ENCODE results near the gene PGAM1. TPM values are rescaled to one million over a fixed set of nuclear protein-coding genes. Genes with fewer than 3 reads are reported as not detected.
"Not testable (repeated sequence)": the region's sequence is repeated elsewhere in the genome, so short reads cannot be mapped to it uniquely, and the experiment has no call there.

PGAM1 gene
- polyA plus RNA-seq, 3 donors: 77.7 to 201 (median 193) TPM

DNA sequence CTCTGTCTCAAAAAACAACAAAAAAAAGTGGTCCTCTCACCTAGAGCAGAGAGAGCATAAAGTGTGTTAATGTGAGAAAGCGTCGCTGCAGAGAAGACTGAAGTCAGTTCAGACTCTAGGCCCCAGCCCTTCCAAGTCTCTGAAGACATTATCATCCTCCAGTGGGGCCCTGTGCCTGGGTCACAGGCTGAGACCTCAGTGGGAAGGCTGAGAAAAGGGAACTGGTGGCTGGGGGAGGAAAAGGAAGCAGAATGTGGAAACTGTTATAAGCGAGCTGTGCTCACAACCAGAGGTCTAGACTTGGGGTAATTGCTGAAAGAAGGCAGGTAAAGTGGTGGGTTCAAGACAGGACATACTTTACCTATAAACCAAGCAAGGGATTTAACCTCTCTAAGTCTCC, 19.9 kb upstream of the PGAM1 start:
- no peak overlapping the region for H3K27ac ChIP-seq (ENCODE audit: low read depth, low read length)
- 50 to 71% (median 58%) methylated on average over 3 of the region's 3 CpGs for WGBS, 3 donors

DNA sequence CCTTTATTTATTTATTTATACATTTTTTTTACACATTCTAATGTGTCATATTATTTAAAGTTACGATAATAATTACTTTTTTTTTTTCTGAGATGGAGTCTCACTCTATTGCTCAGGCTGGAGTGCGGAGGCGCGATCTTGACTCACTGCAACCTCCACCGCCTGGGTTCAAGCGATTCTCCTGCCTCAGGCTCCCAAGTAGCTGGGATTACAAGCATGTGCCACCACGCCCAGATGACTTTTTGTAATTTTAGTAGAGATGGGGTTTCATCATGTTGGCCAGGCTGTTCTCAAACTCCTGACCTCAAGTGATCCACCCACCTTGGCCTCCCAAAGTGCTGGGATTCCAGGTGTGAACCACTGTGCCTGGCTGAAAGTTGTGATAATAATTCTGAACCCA, 19.5 kb upstream of the PGAM1 start:
- WGBS, 3 donors: 68 to 92% (median 74%) methylated on average over 7 of the region's 7 CpGs
- not testable (repeated sequence) for H3K27ac ChIP-seq (ENCODE audit: low read depth, low read length)

DNA sequence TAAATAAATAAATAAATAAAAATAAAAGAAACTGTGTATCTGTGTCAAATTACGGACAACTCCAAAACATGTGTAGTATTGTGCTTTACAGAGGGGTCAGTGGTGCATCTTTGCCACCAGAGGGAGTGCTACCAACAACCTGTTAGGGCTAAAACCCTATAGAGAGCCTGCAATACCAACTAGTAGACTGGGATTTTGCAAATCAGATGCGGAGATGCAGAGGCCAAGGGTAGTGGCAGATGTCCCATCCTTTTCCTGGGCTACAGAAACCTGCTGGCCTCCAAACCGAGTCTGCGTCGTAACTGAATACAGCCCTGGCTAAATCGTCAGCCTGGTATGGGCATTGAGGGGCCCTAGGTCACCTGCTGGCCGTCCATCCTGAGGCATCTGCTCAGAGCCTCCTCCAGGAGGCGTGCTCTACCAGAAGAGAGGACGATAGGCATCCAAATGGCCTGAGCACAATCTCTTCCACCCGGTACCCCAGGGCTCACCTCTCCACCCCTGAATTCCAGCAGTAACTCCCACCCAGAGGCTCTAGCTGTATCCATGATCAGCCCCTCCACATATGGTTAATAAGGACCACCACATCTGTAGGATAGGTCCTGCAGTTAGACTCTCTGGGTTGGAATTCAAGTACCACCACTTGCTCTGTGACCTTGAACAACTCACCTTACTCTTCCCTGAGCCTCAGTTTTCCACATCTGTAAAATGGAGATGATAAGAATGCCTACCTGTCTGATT, 18.6 kb upstream of the PGAM1 start:
- 2 to 3% (median 3%) methylated on average over 10 of the region's 10 CpGs for WGBS, 3 donors
- no peak overlapping the region for H3K27ac ChIP-seq (ENCODE audit: low read depth, low read length)

DNA sequence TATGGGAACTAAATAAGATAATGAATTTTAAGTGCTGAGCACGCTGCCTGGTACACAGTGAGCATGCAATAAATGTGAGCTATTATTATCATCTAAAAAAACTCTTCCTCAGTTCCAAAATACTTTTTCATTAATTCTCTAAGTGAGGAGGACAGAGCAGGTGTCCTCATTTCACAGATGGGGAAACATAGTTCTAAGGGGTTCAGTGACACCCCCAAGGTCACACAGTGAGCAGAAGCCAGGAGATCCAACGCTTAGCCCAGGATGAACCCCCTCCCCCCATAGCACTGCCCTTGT, 18.1 kb upstream of the PGAM1 start:
- no peak overlapping the region for H3K27ac ChIP-seq (ENCODE audit: low read depth, low read length)
- WGBS, 3 donors: 74 to 89% (median 77%) methylated on average over 2 of the region's 2 CpGs

DNA sequence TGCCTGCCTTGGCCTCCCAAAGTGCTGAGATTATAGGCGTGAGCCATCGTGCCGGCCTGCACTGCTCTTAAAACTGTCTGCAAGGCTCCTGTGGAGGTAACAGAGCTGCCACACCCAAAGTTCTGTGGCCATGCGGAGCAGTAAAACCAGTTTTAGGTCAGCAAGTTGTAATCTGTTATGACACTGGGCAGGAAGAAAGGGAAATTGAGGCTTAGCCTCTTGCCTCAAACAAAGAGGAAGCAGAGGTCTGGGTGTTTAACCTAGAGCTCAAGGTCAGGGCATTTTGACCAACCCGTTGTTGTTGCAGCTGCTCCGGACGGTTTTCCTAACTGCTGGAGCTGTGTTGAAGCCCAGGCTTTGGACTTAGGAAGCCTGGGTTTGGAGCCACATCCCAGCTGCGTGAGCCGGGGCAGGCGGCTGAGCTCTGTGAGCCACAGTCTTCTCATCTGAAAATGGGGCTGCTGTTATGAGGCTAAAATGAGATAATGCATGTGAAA, 17.4 kb upstream of the PGAM1 start:
- WGBS, 3 donors: 57 to 64% (median 64%) methylated on average over 10 of the region's 10 CpGs
- peak overlapping the region; percentile 26 for H3K27ac ChIP-seq (ENCODE audit: low read depth, low read length)

DNA sequence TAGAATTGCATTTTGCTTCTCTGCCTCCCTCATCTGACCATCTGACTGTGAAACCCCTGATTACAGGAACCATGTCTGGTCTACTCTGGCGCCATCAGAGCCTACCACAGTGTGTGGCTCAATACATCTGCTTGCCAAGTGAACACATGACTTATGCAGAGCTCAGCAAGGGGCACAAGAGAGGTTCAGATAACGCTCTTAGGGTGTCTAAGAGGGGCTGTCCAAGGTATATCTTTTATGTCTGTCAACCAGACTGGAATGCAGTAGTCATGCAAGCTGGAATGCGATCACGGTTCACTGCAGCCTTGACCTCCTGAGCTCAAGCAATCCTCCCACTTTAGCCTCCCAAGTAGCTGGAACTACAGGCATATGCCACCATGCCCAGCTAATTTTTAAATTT, 14.6 kb upstream of the PGAM1 start:
- 47 to 67% (median 61%) methylated on average over 4 of the region's 4 CpGs for WGBS, 3 donors
- H3K27ac ChIP-seq (ENCODE audit: low read depth, low read length): no peak overlapping the region

DNA sequence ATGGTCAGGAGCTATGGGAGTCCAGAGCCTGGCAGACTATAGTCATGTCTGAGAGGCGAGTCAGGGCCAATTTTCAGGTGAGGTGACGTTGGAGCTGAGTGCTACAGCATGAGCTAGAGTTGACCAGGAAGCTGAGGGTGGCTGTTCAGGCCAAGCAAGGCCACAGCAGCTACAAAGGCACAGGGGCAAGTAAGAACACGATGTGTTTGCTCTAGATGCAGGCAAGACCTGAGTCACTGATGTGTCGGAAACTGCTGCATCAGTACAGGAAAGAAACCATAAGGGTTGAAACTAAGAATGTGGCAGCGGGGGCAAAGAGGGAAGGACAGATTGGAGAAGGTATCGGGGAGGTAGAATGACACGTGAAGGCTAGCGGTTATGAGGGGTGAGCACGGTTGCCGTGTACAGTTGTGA, 13.1 kb upstream of the PGAM1 start:
- no peak overlapping the region for H3K27ac ChIP-seq (ENCODE audit: low read depth, low read length)
- 80 to 91% (median 82%) methylated on average over 10 of the region's 10 CpGs for WGBS, 3 donors

DNA sequence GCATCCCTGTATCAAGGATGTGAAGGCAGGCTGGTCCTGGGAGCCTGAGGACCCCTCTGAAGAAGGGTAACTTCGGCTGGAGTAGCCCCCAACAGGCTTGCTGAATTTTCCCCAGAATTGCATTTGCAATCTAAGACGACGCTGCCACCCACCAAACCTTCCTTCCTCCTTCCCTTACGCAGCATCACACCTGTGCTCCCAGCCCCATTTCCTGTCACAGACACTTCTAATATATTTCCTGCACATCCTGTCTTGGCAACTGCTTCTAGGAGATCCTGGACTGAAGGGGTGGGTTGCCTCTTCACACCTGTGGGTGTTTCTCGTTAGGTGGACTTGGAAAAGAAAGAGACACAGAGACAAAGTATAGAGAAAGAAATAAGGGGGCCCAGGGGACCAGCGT, 9.4 kb upstream of the PGAM1 start:
- H3K27ac ChIP-seq (ENCODE audit: low read depth, low read length): no peak overlapping the region
- WGBS, 3 donors: 52 to 69% (median 62%) methylated on average over 6 of the region's 6 CpGs

DNA sequence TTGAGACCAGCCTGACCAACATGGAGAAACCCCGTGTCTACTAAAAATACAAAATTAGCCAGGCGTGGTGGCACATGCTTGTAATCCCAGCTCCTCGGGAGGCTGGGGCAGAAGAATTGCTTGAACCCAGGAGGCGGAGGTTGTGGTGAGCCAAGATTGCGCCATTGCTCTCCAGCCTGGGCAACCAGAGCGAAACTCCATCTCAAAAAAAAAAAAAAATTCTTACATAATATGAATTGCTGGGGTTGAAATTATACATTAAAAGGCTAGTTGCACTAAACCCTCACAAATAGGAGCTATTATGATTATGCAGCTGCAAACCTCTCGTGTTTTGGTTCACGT, 2.3 kb upstream of the PGAM1 start:
- 46 to 86% (median 66%) methylated on average over 8 of the region's 8 CpGs for WGBS, 3 donors
- H3K27ac ChIP-seq (ENCODE audit: low read depth, low read length): not testable (repeated sequence)

DNA sequence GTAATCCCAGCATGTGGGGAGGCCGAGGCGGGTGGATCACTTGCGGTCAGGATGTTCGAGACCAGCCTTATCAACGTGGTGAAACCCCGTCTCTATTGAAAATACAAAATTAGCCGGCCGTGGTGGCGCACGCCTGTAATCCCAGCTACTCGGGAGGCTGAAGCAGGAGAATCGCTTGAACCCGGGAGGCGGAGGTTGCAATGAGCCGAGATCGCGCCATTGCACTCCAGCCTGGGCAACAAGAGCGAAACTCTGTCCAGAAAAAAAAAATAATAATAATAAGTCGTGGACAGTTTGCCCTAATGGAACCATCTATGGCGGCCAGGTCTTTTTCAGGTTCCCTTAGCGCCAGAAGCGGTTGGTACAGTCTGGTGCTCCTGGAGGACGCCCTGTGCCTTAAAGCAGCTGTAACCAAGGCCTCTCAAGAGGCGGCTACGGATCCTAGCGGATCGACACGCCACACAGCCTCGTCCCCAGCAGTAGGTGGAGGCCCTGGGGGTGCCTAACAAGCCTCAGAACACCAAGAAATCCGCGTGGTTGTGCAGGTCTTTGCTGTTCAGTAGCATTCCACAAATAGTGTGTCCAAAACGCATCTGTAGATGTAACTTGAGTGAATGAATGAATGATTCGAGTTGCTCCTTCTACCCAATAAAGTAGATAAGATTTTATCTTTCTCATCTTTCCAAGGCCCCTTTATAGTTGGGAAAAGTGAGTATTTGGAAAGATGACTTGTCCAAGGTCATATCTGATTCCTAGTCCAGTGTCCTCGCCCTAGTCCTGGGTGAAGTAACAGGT, 982 bp downstream of the PGAM1 start:
- peak overlapping the region; percentile 42 for H3K27ac ChIP-seq (ENCODE audit: low read depth, low read length)
- 13 to 21% (median 14%) methylated on average over 32 to 34 of the region's 34 CpGs for WGBS, 3 donors

DNA sequence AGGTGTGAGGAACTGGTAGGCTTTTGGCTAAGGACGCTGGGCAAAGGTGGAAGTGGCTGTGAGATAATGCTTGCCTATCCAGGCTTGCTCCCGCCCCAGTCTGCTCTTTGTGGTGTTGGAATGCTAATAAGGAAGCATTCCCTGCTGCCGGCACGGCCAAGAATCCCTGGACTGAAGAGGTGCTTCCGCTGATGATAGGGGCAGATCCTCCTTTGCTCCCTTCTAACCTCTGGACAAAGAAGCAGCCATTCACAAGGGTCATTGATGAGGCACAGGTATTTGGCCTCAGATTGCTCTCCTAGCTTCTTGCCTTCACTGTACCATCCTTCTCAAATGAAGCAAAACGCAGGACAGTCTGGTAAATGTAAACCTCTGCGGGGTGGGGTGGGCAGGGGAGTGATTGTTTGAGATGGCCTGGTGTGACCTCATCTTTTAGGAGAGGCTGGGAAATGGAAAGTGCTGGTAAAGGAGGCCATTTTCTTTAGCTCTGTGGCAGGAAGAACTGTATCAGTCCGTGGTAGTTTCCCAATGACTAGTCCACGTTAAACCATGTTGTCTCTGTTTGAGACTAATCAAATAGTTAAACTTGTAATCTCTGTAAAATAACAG, 1.7 kb downstream of the PGAM1 start:
- H3K27ac ChIP-seq (ENCODE audit: low read depth, low read length): no peak overlapping the region
- WGBS, 3 donors: 26 to 34% (median 33%) methylated on average over 9 of the region's 9 CpGs

DNA sequence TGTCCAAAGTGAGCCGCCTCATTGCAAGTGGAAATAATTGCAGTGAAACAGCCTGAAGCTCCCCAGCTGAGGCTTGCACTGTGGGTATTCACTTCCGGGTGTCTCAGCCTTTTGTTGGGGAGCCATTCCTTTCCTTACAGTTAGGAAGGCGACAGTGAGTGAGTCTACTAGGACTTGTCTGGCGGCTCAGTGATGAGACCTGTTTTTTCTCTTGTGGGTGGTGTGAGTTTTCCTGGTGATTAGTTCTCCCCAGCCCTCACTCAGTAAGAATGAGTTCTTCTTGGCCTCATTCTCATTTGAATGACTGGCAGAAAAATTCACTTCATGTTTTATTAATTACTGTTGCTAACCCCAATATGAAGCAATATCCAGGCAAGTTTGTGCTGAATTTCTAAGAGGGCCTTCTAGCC, 2.6 kb downstream of the PGAM1 start:
- 50 to 72% (median 53%) methylated on average over 4 of the region's 4 CpGs for WGBS, 3 donors

DNA sequence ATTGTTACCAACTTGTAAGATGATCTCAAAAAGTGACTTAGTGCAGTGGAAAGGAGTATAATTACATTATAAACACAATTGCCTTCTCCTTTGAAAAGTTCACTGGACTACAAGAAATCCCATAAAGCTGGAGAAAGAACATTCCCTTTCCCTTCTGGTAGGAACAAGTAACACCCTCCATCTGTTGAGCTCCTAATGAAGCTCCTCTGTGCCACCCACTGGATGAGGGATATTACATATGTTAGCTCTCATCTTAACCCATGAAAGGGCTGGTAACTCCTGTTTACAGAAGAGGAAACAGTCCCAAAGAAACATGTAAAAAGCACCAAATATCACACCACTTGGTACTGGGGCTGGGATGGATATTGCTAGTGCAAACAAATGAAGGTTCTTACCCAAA, 8.1 kb downstream of the PGAM1 start:
- H3K27ac ChIP-seq (ENCODE audit: low read depth, low read length): no peak overlapping the region

More for the DNA sequence above, 2.6 kb downstream of the PGAM1 start:
- no peak overlapping the region for H3K27ac ChIP-seq (ENCODE audit: low read depth, low read length)

DNA sequence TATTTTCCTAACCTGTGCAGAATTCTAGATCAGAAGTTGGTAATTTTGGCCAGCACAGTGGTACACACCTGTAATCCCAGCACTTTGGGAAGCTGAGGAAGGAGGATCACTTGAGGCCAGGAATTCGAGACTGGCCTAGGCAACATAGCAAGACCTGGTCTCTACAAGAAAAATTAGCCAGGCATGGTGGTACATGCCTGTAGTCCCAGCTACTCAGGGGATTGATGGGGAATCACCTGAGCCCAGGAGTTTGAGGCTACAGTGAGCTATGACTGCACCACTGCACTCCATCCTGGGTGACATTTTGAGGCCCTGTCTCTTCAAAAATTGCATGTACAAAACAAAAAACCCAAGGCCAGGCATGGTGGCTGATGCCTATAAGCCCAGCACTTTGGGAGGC, 8.6 kb downstream of the PGAM1 start:
- whole genome bisulfite sequencing, 3 donors: 86 to 95% (median 92%) methylated on average over 1 of the region's 1 CpG
- H3K27ac ChIP-seq (ENCODE audit: low read depth, low read length): no peak overlapping the region

DNA sequence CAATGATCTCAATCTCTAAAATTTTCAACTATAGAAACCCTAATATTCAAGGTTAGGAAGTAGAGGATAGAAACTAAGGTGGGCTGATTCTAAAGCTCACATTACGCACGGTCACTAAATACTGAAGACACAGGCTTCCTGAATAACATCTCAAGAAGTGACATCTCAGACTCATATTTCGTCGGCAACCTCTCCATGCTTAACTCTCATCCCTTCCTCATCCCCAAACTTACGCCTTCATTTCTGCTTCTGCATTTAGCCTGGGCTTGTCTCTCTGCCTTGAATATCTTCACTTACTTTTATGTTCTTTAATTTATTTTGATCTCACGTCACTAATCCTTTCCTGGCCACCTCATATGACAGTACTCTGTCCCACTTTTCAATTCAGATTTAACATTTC, 9.2 kb downstream of the PGAM1 start:
- H3K27ac ChIP-seq (ENCODE audit: low read depth, low read length): no peak overlapping the region

DNA sequence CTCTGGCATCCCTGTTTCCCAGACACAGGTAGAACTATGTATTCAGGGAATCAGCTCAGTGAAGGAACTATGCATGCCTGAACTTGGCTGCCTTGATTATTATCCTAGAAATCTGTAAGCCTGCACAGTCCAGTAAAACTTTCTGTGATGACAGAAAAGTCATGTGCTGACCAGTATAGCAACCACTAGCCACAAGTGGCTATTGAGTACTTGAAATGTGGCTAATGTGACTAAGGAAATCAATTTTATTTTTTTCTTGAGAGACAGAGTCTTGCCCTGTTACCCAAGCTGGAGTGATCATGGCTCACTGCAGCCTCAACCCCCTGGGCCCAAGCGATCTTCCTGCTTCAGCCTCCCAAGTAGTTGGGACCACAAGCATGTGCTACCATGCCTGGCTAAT, 16.3 kb downstream of the PGAM1 start:
- WGBS, 3 donors: 98 to 100% (median 100%) methylated on average over 1 of the region's 1 CpG

More for the DNA sequence above, 9.2 kb downstream of the PGAM1 start:
- WGBS, 3 donors: 81 to 93% (median 92%) methylated on average over 6 of the region's 6 CpGs

DNA sequence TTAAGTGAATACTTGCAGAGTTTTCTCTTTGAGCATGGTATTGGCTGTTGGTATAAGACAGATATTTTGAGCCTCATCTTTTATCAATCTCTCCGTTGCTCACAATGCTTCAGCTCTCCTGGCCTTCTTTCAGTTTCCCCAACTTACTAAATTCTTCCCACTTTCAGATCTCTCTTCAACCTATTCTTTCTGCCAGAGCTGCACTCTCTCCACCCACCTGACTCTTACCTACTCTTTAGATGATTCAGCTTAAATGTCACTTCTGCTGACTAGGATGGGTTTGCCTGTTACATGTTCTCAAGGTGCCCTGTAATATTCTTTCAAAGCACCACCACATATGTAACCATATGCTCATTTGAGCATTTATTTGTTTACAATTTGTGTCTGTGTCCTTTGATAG, 18.2 kb downstream of the PGAM1 start:
- WGBS, 3 donors: 82 to 85% (median 84%) methylated on average over 1 of the region's 1 CpG
- H3K27ac ChIP-seq (ENCODE audit: low read depth, low read length): no peak overlapping the region

More for the DNA sequence above, 16.3 kb downstream of the PGAM1 start:
- no peak overlapping the region for H3K27ac ChIP-seq (ENCODE audit: low read depth, low read length)

DNA sequence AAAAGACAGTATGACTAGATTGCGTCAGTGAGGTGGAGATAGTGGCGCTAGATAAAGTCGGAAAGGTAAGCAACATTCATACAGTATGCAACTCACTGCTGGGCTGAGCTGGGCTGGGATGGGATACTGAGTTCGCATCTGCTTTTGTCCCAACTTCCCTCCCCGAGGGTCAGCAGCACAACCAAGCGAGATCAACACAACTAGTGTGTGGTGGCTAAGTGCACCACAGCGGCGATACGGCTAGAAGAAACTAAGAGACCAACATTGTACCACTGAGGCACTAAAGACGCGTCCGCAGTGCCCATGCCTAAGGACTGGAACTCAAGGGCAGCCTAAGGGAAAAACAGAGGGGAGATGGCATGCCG, 19.3 kb downstream of the PGAM1 start:
- H3K27ac ChIP-seq (ENCODE audit: low read depth, low read length): no peak overlapping the region
- WGBS, 3 donors: 1 to 2% (median 1%) methylated on average over 13 of the region's 13 CpGs

DNA sequence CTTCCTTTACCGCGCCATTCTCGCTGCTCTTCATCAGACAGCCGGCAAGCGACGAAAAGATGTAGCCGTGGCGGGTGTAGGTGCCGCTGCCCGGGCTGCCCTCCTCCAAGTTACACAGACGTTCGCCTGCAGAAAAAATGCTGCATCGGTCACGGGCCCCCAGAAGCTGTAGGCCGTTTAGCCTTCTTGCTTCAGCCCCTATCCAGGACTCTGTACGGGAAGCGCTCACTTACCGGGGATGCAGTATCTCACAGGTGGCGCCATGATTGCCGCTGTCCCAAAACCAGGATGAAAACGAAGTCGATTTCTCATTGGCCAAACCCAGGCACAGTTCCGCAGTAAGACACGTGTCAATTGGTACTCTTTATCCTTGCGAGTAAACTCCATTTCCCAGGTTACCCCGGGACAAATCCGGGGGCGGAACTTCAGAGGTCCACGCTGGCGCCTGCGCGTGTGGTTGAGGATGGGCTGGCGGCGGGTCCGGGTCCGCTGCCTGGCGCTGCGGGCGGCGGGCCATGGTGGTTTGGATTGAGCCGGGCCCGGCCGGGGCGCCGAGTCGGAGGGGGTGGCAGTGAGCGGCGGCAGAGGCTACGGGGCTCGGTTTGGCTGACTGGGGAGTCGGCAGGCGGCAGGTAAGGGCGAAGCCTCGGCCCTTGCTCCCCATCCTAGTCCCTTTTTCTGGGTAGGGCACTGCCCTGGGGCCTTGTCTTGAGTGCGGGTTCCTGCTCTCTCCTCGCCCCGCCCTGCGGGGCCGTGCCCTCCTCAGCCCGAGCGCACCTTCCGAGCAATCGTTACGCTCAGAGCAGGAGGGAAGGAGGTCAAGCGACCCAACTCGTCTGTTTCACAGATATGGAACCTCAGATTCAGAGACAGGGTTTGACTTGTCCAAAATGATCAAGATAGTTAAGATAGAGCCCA, 20.0 kb downstream of the PGAM1 start, which contains the start of the genes EXOSC1 and ZDHHC16:
TSS of gene EXOSC1 (minus strand) at position 285 of the 918 bp plus-strand sequence. CDS start at position 264, 21 bp downstream.
TSS of gene ZDHHC16 (plus strand) at position 454 of the 918 bp plus-strand sequence. CDS start 5,501 bp downstream, outside the sequence.
- H3K27ac ChIP-seq (ENCODE audit: low read depth, low read length): no peak within 1 kb of the TSS
- WGBS, 3 donors: 0 to 1% (median 0%) methylated on average over 65 to 66 of the region's 66 CpGs

Measured in adipose tissue (tissue), 3 donors.